HEK293T (cell line): ENCODE data around the gene INSIG2.
"Not testable (repeated sequence)": the region's sequence is repeated elsewhere in the genome, so short reads cannot be mapped to it uniquely, and the experiment has no call there.

Source experiments
- ARNT ChIP-seq: fragments of 450-650 bp; IDR thresholded peaks from 2 replicates; pipeline ENCODE4 v1.6.1; 2017; ENCODE audit warnings: mild to moderate bottlenecking
- BHLHE40 ChIP-seq: fragments of 450-650 bp; IDR thresholded peaks from 2 replicates; pipeline ENCODE4 v1.6.1; 2016; ENCODE audit warnings: mild to moderate bottlenecking, moderate library complexity, borderline replicate concordance
- ELF4 ChIP-seq: fragments of 450-650 bp; IDR thresholded peaks from 2 replicates; pipeline ENCODE4 v1.6.1; 2017; ENCODE audit warnings: antibody characterized with exemption
- FOXA1 ChIP-seq: fragments of 450-650 bp; IDR thresholded peaks from 2 replicates; pipeline ENCODE4 v1.6.1; 2016; ENCODE audit warnings: mild to moderate bottlenecking
- FOXK2 ChIP-seq: fragments of 450-650 bp; IDR thresholded peaks from 2 replicates; pipeline ENCODE4 v1.6.1; 2016; ENCODE audit warnings: mild to moderate bottlenecking
- FOXM1 ChIP-seq: fragments of 450-650 bp; IDR thresholded peaks from 2 replicates; pipeline ENCODE4 v1.6.1; 2017; ENCODE audit warnings: mild to moderate bottlenecking, borderline replicate concordance
- L3MBTL2 ChIP-seq: fragments of 450-650 bp; conservative IDR thresholded peaks from 2 replicates; pipeline ENCODE4 v1.6.1; 2016; ENCODE audit warnings: mild to moderate bottlenecking
- NFRKB ChIP-seq: fragments of 450-650 bp; IDR thresholded peaks from 2 replicates; pipeline ENCODE4 v1.6.1; 2016; ENCODE audit warnings: mild to moderate bottlenecking, moderate library complexity
- SP1 ChIP-seq: fragments of 450-650 bp; IDR thresholded peaks from 2 replicates; pipeline ENCODE4 v1.6.1; 2017
- SUZ12 ChIP-seq: fragments of 450-650 bp; IDR thresholded peaks from 2 replicates; pipeline ENCODE4 v1.6.1; 2016; ENCODE audit warnings: mild to moderate bottlenecking
- TARDBP ChIP-seq: fragments of 450-650 bp; IDR thresholded peaks from 2 replicates; pipeline ENCODE4 v1.6.1; 2016
- ZNF384 ChIP-seq: fragments of 450-650 bp; IDR thresholded peaks from 2 replicates; pipeline ENCODE4 v1.6.1; 2016
- TF ChIP-seq, protein P1 (sequence below): fragments of 450-650 bp; IDR thresholded peaks from 2 replicates; pipeline ENCODE4 v1.6.1; 2016

- not testable (repeated sequence) for TF ChIP-seq TARDBP, SP1, BHLHE40, ARNT, FOXK2, SUZ12, ELF4, NFRKB, L3MBTL2, ZNF384, FOXM1, FOXA1
- TF ChIP-seq, protein P1, sequence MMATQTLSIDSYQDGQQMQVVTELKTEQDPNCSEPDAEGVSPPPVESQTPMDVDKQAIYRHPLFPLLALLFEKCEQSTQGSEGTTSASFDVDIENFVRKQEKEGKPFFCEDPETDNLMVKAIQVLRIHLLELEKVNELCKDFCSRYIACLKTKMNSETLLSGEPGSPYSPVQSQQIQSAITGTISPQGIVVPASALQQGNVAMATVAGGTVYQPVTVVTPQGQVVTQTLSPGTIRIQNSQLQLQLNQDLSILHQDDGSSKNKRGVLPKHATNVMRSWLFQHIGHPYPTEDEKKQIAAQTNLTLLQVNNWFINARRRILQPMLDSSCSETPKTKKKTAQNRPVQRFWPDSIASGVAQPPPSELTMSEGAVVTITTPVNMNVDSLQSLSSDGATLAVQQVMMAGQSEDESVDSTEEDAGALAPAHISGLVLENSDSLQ: not testable (repeated sequence)
Observed at GRCh38 chr2:118094102-118094501, 5.8 kb downstream of the INSIG2 start.
